Measurements from ENCODE around the gene SLAIN1. TPM values are rescaled to one million over a fixed set of nuclear protein-coding genes. Genes with fewer than 3 reads are reported as not detected.

SLAIN1 gene
- total and polyA plus RNA-seq, 2 donors from 2014 or later: 6.0 to 12.4 TPM

GRCh38 chr13:77786695-77787287, 89.3 kb downstream of the SLAIN1 start:
- peaks cover 0 to 11% (median 4%) of the 10 kb centered on the region in 3 donors for H3K9me3 ChIP-seq (ENCODE audit: control insufficient read depth in 2 of 3, insufficient read depth in 1 of 3, low read length in 3 of 3)
- intact Hi-C loops (cut with DNase I): no loop called here
- no peak for FAIRE-seq

DNA sequence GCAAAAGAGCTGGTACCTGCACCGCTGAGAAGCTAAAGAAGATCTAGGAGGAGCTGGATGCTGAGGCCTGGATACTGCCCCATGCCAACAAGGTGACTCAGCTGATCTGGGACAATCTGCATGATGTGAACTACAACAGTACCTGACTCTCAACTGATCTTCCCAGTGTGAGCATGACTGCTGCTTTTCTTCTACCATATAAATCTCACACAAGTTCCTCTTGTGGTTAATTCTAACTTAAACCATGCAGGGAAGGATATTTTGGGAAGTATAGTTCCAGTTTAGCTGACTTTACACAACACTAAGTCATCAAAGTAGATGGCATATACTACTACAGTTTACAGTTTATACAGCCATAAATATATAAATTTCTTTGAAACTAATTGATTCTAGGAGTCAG, 91.9 kb downstream of the SLAIN1 start:
- FAIRE-seq: no peak
- Histone ChIP-seq H3K36me3 (ENCODE audit: control insufficient read depth in 2 of 3, insufficient read depth in 3 of 3, low read length in 3 of 3) (no peaks in the 10 kb centered on the region), H3K9ac (ENCODE audit: low read length in 3 of 3) (no peak overlapping the region), H3K4me1 (ENCODE audit: control insufficient read depth in 2 of 3, insufficient read depth in 2 of 3, low read depth in 1 of 3, low read length in 3 of 3) (no peaks in the 10 kb centered on the region), H3K27ac (ENCODE audit: low read depth in 2 of 2, low read length in 2 of 2) (no peak overlapping the region), H3K4me3 (ENCODE audit: low read length in 3 of 3) (no peak overlapping the region), H3K27me3 (ENCODE audit: control insufficient read depth, insufficient read depth, low read length) (no peaks in the 10 kb centered on the region), H3K9me3 (ENCODE audit: control insufficient read depth in 2 of 3, insufficient read depth in 1 of 3, low read length in 3 of 3) (peaks cover 0 to 16% (median 7%) of the 10 kb centered on the region in 3 donors)
- TF ChIP-seq, protein P1, sequence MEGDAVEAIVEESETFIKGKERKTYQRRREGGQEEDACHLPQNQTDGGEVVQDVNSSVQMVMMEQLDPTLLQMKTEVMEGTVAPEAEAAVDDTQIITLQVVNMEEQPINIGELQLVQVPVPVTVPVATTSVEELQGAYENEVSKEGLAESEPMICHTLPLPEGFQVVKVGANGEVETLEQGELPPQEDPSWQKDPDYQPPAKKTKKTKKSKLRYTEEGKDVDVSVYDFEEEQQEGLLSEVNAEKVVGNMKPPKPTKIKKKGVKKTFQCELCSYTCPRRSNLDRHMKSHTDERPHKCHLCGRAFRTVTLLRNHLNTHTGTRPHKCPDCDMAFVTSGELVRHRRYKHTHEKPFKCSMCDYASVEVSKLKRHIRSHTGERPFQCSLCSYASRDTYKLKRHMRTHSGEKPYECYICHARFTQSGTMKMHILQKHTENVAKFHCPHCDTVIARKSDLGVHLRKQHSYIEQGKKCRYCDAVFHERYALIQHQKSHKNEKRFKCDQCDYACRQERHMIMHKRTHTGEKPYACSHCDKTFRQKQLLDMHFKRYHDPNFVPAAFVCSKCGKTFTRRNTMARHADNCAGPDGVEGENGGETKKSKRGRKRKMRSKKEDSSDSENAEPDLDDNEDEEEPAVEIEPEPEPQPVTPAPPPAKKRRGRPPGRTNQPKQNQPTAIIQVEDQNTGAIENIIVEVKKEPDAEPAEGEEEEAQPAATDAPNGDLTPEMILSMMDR (IDR thresholded peaks at IDR 0.05; ENCODE audit: borderline replicate concordance, extremely low read depth, insufficient read depth): no peak
- intact Hi-C loops (cut with DNase I): no loop called here
- no peak for DNase-seq

More at GRCh38 chr13:77786695-77787287, 89.3 kb downstream of the SLAIN1 start:
- Histone ChIP-seq H3K9ac (ENCODE audit: low read length in 3 of 3) (no peak overlapping the region), H3K4me3 (ENCODE audit: low read length in 3 of 3) (no peak overlapping the region), H3K27ac (ENCODE audit: low read depth in 2 of 2, low read length in 2 of 2) (no peak overlapping the region), H3K27me3 (ENCODE audit: control insufficient read depth, insufficient read depth, low read length) (no peaks in the 10 kb centered on the region), H3K36me3 (ENCODE audit: control insufficient read depth in 2 of 3, insufficient read depth in 3 of 3, low read length in 3 of 3) (no peaks in the 10 kb centered on the region), H3K4me1 (ENCODE audit: control insufficient read depth in 2 of 3, insufficient read depth in 2 of 3, low read depth in 1 of 3, low read length in 3 of 3) (peaks cover 0 to 1% (median 0%) of the 10 kb centered on the region in 3 donors)
- peak in 1 of 5 donors; percentile 49 for DNase-seq
- TF ChIP-seq, protein P1 (IDR thresholded peaks at IDR 0.05; ENCODE audit: borderline replicate concordance, extremely low read depth, insufficient read depth): no peak

DNA sequence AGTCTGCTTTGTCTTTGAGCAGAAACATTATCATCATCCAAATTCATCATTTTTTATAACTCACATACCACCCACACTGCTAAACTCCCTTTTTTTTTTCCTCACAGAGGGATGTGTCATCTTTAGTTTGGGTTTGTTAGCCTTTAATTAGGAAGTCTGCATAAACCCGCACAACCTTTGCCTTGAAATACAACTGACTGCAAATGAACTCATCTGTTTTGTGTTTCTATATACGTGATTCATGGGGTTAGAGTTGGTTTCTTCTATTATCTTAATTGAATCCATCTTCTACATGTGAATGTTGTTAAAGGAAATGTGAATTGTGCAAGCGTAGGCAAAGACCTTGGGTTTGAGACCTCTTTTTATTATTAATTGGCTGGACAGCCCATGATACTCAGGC, 102.7 kb downstream of the SLAIN1 start:
- no peak overlapping the region for H3K4me3 ChIP-seq (ENCODE audit: low read length in 3 of 3)
- DNase-seq (peak in 1 of 5 donors; percentile 69), FAIRE-seq (no peak)
- H3K27me3 ChIP-seq (ENCODE audit: control insufficient read depth, insufficient read depth, low read length): no peaks in the 10 kb centered on the region
- TF ChIP-seq, protein P1 (IDR thresholded peaks at IDR 0.05; ENCODE audit: borderline replicate concordance, extremely low read depth, insufficient read depth): no peak
- no peaks in the 10 kb centered on the region for H3K36me3 ChIP-seq (ENCODE audit: control insufficient read depth in 2 of 3, insufficient read depth in 3 of 3, low read length in 3 of 3)
- intact Hi-C loops (cut with DNase I): no loop called here
- no peaks in the 10 kb centered on the region for H3K4me1 ChIP-seq (ENCODE audit: control insufficient read depth in 2 of 3, insufficient read depth in 2 of 3, low read depth in 1 of 3, low read length in 3 of 3)
- H3K27ac ChIP-seq (ENCODE audit: low read depth in 2 of 2, low read length in 2 of 2): no peak overlapping the region
- H3K9ac ChIP-seq (ENCODE audit: low read length in 3 of 3): no peak overlapping the region
- no peaks in the 10 kb centered on the region for H3K9me3 ChIP-seq (ENCODE audit: control insufficient read depth in 2 of 3, insufficient read depth in 1 of 3, low read length in 3 of 3)

All from kidney (tissue), 14 donors.